ENCODE measurements around the gene E2F4. TPM values are rescaled to one million over a fixed set of nuclear protein-coding genes. Genes with fewer than 3 reads are reported as not detected.

E2F4 gene
- total and polyA plus RNA-seq, 10 of the 15 experiments (the other 5 are each of a cell fraction or from before 2014, with no cell fraction given): 11.7 to 132 (median 95.9) TPM

DNA sequence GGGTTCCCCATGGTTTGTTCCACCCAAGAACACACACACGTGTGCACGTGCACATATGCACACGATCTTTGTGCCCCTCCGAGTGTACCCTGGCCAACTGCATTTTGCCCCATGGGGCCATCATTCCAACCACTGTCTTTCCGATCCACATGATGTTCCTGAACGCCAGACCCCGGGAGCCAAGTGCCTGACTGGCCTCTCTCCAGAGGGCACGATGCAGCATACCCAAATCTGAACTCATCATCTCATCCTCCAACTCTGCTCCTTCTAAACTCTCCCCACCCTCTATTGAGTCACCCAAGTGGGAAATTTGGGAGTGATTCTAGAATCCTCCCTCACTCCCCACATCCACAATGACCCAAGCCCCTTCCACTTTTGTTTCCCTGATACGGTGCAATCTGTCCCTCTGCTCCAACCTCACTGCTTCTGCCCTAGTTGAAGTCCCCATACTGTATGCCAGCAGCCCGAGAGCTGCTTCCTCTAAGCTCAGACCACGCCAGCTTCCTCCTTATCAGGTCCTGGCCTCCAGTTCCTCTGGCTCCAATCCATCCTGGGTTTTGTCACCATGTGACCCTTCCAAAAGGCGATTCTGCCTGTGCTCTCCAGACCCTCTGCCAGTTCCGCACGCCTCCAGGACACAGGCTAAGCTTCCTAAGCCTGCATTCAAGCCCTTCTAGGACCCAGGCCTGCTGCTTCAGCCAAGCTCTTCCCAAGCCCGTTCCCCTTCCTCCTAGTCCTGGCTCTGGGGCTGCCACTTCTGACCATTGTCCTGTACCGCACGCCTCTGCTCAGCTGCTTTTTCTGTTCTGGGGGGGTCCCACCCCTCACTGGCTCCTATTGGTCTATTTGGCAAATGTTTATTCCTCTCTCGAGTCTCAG, 24.9 kb downstream of the E2F4 start (continued):
- TF ChIP-seq, protein P1, sequence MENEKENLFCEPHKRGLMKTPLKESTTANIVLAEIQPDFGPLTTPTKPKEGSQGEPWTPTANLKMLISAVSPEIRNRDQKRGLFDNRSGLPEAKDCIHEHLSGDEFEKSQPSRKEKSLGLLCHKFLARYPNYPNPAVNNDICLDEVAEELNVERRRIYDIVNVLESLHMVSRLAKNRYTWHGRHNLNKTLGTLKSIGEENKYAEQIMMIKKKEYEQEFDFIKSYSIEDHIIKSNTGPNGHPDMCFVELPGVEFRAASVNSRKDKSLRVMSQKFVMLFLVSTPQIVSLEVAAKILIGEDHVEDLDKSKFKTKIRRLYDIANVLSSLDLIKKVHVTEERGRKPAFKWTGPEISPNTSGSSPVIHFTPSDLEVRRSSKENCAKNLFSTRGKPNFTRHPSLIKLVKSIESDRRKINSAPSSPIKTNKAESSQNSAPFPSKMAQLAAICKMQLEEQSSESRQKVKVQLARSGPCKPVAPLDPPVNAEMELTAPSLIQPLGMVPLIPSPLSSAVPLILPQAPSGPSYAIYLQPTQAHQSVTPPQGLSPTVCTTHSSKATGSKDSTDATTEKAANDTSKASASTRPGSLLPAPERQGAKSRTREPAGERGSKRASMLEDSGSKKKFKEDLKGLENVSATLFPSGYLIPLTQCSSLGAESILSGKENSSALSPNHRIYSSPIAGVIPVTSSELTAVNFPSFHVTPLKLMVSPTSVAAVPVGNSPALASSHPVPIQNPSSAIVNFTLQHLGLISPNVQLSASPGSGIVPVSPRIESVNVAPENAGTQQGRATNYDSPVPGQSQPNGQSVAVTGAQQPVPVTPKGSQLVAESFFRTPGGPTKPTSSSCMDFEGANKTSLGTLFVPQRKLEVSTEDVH (IDR thresholded peaks at IDR 0.05; ENCODE audit: low read depth, partially characterized antibody): no peak
- no peak for TF ChIP-seq CEBPB (IDR thresholded peaks at IDR 0.05; ENCODE audit: borderline replicate concordance in 1 of 2, low read depth in 2 of 2, low read length in 2 of 2)

DNA sequence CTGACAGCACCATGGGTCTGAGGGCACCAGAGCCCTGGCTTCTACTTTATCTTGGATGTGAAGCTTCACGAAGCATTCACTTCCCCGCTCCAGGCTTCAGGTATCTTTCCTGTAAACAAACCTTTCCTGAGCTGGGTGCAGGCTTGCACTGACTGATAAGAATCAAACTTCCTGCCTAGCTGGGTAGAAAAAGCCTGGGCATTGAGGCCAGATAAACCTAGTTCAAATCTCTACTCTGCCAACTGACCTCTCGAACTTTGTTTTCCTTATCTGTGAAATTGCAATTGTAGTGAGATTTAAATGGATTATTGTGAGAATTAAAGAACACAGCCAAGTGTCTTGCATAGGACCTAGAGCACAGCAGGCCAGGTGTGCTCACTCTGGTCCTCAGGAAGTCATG, 32.0 kb downstream of the E2F4 start:
- peaks cover 18% of the 10 kb centered on the region for H3K79me2 ChIP-seq (ENCODE audit: control insufficient read depth, insufficient read depth, low read length)
- H4K20me1 ChIP-seq (ENCODE audit: control insufficient read depth, insufficient read depth): no peaks in the 10 kb centered on the region
- H3K27ac ChIP-seq (ENCODE audit: control insufficient read depth, insufficient read depth): no peak overlapping the region
- intact Hi-C loops (cut with micrococcal nuclease; ENCODE audit: unreplicated experiment) (no loop called here), in situ Hi-C loops (cut with MboI) (no loop called here)
- no peaks in the 10 kb centered on the region for H3K9me3 ChIP-seq (replicated peaks; ENCODE audit: control insufficient read depth, insufficient read depth, low read length)
- no peak overlapping the region for H3K4me3 ChIP-seq
- BruUV-seq (replicated peaks): no TSS peak
- POLR2A ChIA-PET: interaction anchor here (0.5 to 7.7 kb wide), 2 partner anchors 21 to 84 kb away, joined by 3 to 100 read pairs; partner anchors contain the start of genes FHOD1 and SLC9A5
- SMC1A ChIA-PET (ENCODE audit: uncharacterized antibody, unreplicated experiment): interaction anchor here (1.0 kb wide), 1 partner anchor 12 kb away, joined by 4 read pairs; no protein-coding TSS in a partner anchor
- H2AFZ ChIP-seq (ENCODE audit: control insufficient read depth, low read depth, low read length): no peak overlapping the region
- no peak overlapping the region for H3K9ac ChIP-seq (ENCODE audit: control insufficient read depth, insufficient read depth, low read length)
- CTCF ChIA-PET: interaction anchor here (1.2 to 1.3 kb wide), 3 partner anchors 20 to 206 kb away, joined by 3 to 4 read pairs (median 3); no protein-coding TSS in a partner anchor
- TF ChIP-seq NBN (IDR thresholded peaks at IDR 0.05): no peak
- TF ChIP-seq SPI1 (IDR thresholded peaks at IDR 0.05; ENCODE audit: borderline replicate concordance, insufficient read depth, low read depth, low read length): no peak
- TF ChIP-seq RAD51 (IDR thresholded peaks at IDR 0.05): no peak
- TF ChIP-seq ZNF622 (IDR thresholded peaks at IDR 0.05): no peak
- H3K4me1 ChIP-seq (ENCODE audit: control insufficient read depth, insufficient read depth, low read length): peaks cover 12% of the 10 kb centered on the region
- no peak overlapping the region for H3K4me2 ChIP-seq (ENCODE audit: control insufficient read depth, insufficient read depth)
- RAD21 ChIA-PET (ENCODE audit: unreplicated experiment): no interaction called here
- H3K36me3 ChIP-seq (ENCODE audit: control insufficient read depth in 2 of 2, insufficient read depth in 2 of 2, low read length in 1 of 2): no peaks in the 10 kb centered on the region
- FAIRE-seq (no peak), DNase-seq (ENCODE audit: low read depth, low spot score) (no peak), ATAC-seq (no peak)
- H3K27me3 ChIP-seq (replicated peaks in 1 of 2; ENCODE audit: control insufficient read depth in 2 of 2, insufficient read depth in 2 of 2, low read length in 1 of 2): no peaks in the 10 kb centered on the region
- WGBS (ENCODE audit: insufficient coverage, insufficient replicate concordance, low lambda C conversion rate, missing lambda C conversion rate): 78% methylated on average over 3 of the region's 3 CpGs
